ENCODE measurements around the gene C2orf76. TPM values are rescaled to one million over a fixed set of nuclear protein-coding genes. Genes with fewer than 3 reads are reported as not detected.

The C2orf76 gene
- total and polyA plus RNA-seq, 10 of the 15 experiments (the other 5 are each of a cell fraction or from before 2014, with no cell fraction given): 14.0 to 46.1 (median 25.4) TPM

GRCh38 chr2:119267604-119268003, 99.0 kb downstream of the C2orf76 start:
- no peaks in the 10 kb centered on the region for H3K4me1 ChIP-seq (ENCODE audit: control insufficient read depth, insufficient read depth, low read length)
- FAIRE-seq (no peak), DNase-seq (ENCODE audit: low read depth, low spot score) (no peak), ATAC-seq (no peak)
- no peaks in the 10 kb centered on the region for H3K79me2 ChIP-seq (ENCODE audit: control insufficient read depth, insufficient read depth, low read length)
- H3K4me3 ChIP-seq: no peak overlapping the region
- ChIA-PET POLR2A (no interaction called here), RAD21 (ENCODE audit: unreplicated experiment) (no interaction called here), SMC1A (ENCODE audit: uncharacterized antibody, unreplicated experiment) (interaction anchor here (1.8 kb wide), 1 partner anchor 14 kb away, joined by 4 read pairs; no protein-coding TSS in a partner anchor), CTCF (no interaction called here)
- intact Hi-C loops (cut with micrococcal nuclease; ENCODE audit: unreplicated experiment) (no loop called here), in situ Hi-C loops (cut with MboI) (no loop called here)
- no peak overlapping the region for H3K27ac ChIP-seq (ENCODE audit: control insufficient read depth, insufficient read depth)
- no peak for TF ChIP-seq ZBED1 (IDR thresholded peaks at IDR 0.05; ENCODE audit: borderline replicate concordance)
- TF ChIP-seq RELB (IDR thresholded peaks at IDR 0.05; ENCODE audit: low read depth): no peak
- no peak for TF ChIP-seq PML (IDR thresholded peaks at IDR 0.05; ENCODE audit: low read length)
- no peak for TF ChIP-seq IRF4 (IDR thresholded peaks at IDR 0.05; ENCODE audit: low read depth, low read length)
- no peak for TF ChIP-seq MAX (IDR thresholded peaks at IDR 0.05; ENCODE audit: low read depth, low read length)
- TF ChIP-seq PKNOX1 (IDR thresholded peaks at IDR 0.05): no peak
- TF ChIP-seq LARP7 (IDR thresholded peaks at IDR 0.05): no peak
- TF ChIP-seq FOXK2 (IDR thresholded peaks at IDR 0.05): no peak
- no peak for TF ChIP-seq HDAC6 (IDR thresholded peaks at IDR 0.05; ENCODE audit: unreplicated experiment)
- no peak for TF ChIP-seq FOXM1 (IDR thresholded peaks at IDR 0.05; ENCODE audit: low read depth, low read length)
- no peak for TF ChIP-seq RCOR1 (conservative IDR thresholded peaks at IDR 0.05; ENCODE audit: low read depth, low read length)
- TF ChIP-seq BRCA1 (IDR thresholded peaks at IDR 0.05; ENCODE audit: low read depth, low read length): no peak
- TF ChIP-seq, protein P1, sequence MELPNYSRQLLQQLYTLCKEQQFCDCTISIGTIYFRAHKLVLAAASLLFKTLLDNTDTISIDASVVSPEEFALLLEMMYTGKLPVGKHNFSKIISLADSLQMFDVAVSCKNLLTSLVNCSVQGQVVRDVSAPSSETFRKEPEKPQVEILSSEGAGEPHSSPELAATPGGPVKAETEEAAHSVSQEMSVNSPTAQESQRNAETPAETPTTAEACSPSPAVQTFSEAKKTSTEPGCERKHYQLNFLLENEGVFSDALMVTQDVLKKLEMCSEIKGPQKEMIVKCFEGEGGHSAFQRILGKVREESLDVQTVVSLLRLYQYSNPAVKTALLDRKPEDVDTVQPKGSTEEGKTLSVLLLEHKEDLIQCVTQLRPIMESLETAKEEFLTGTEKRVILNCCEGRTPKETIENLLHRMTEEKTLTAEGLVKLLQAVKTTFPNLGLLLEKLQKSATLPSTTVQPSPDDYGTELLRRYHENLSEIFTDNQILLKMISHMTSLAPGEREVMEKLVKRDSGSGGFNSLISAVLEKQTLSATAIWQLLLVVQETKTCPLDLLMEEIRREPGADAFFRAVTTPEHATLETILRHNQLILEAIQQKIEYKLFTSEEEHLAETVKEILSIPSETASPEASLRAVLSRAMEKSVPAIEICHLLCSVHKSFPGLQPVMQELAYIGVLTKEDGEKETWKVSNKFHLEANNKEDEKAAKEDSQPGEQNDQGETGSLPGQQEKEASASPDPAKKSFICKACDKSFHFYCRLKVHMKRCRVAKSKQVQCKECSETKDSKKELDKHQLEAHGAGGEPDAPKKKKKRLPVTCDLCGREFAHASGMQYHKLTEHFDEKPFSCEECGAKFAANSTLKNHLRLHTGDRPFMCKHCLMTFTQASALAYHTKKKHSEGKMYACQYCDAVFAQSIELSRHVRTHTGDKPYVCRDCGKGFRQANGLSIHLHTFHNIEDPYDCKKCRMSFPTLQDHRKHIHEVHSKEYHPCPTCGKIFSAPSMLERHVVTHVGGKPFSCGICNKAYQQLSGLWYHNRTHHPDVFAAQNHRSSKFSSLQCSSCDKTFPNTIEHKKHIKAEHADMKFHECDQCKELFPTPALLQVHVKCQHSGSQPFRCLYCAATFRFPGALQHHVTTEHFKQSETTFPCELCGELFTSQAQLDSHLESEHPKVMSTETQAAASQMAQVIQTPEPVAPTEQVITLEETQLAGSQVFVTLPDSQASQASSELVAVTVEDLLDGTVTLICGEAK (IDR thresholded peaks at IDR 0.05; ENCODE audit: borderline replicate concordance): no peak
- H3K9ac ChIP-seq (ENCODE audit: control insufficient read depth, insufficient read depth, low read length): no peak overlapping the region
- BruUV-seq (replicated peaks): no TSS peak
- no peaks in the 10 kb centered on the region for H4K20me1 ChIP-seq (ENCODE audit: control insufficient read depth, insufficient read depth)
- no peak overlapping the region for H3K4me2 ChIP-seq (ENCODE audit: control insufficient read depth, insufficient read depth)
- H3K27me3 ChIP-seq (replicated peaks in 1 of 2; ENCODE audit: control insufficient read depth in 2 of 2, insufficient read depth in 2 of 2, low read length in 1 of 2): no peaks in the 10 kb centered on the region
- peaks cover 0 to 2% of the 10 kb centered on the region in 2 experiments; a peak in 1 of 4 replicates for H3K36me3 ChIP-seq (ENCODE audit: control insufficient read depth in 2 of 2, insufficient read depth in 2 of 2, low read length in 1 of 2)
- no peaks in the 10 kb centered on the region for H3K9me3 ChIP-seq (replicated peaks; ENCODE audit: control insufficient read depth, insufficient read depth, low read length)
- H2AFZ ChIP-seq (ENCODE audit: control insufficient read depth, low read depth, low read length): no peak overlapping the region

All from GM12878 (cell line).